K562 (cell line): Measurements from ENCODE around the gene WDR45. TPM values are rescaled to one million over a fixed set of nuclear protein-coding genes. Genes with fewer than 3 reads are reported as not detected.

Source experiments
- CHD2 ChIP-seq: IDR thresholded peaks from 2 replicates; pipeline ENCODE4 v1.6.1; 2011; ENCODE audit warnings: low read depth, low read length
- DPF2 ChIP-seq: fragments of 450-650 bp; IDR thresholded peaks from 2 replicates; pipeline ENCODE4 v1.6.1; 2016
- EWSR1 ChIP-seq: fragments of 450-650 bp; IDR thresholded peaks from 2 replicates; pipeline ENCODE4 v1.6.1; 2018; ENCODE audit warnings: borderline replicate concordance, mild to moderate bottlenecking, low read depth, moderate library complexity; ENCODE audit not compliant: partially characterized antibody
- FIP1L1 ChIP-seq: fragments of 200-400 bp; formaldehyde crosslinking; IDR thresholded peaks from 2 replicates; pipeline ENCODE4 v1.6.1; 2018; ENCODE audit warnings: mild to moderate bottlenecking, low read depth, low read length; ENCODE audit not compliant: poor library complexity, severe bottlenecking
- KAT7 ChIP-seq: sonication (generic); formaldehyde crosslinking; IDR thresholded peaks from 2 replicates; pipeline ENCODE4 v1.8.0; 2022; ENCODE audit warnings: missing genetic modification reagents, mild to moderate bottlenecking, borderline replicate concordance
- PHF20 ChIP-seq: fragments of 450-650 bp; IDR thresholded peaks from 2 replicates; pipeline ENCODE4 v1.6.1; 2018; ENCODE audit not compliant: partially characterized antibody
- SIX5 ChIP-seq, 2 experiments: IDR thresholded peaks; 2 replicates each; pipeline ENCODE4 v1.6.1; 2011; ENCODE audit warnings: low read length in 2 of 2, borderline replicate concordance in 1 of 2, low read depth in 1 of 2, mild to moderate bottlenecking in 1 of 2, moderate library complexity in 1 of 2; ENCODE audit not compliant: insufficient read depth in 1 of 2
- SREBF2 ChIP-seq: sonication (generic); formaldehyde crosslinking; IDR thresholded peaks from 2 replicates; pipeline ENCODE4 v1.4.0; 2020; ENCODE audit warnings: mild to moderate bottlenecking, missing genetic modification reagents
- TAF1 ChIP-seq: IDR thresholded peaks from 2 replicates; pipeline ENCODE4 v1.6.1; 2011; ENCODE audit warnings: mild to moderate bottlenecking, low read length, moderate library complexity; ENCODE audit not compliant: insufficient read depth, control insufficient read depth, severe bottlenecking; ENCODE audit errors: extremely low read depth
- polyA plus RNA-seq, 8 experiments: library from polyadenylated mRNA; depleted of rRNA in 4 of 8; stranded (reverse) in 5 of 8; unstranded in 3 of 8; fragments of >200 nt; fragmentation: Nextera tagmentation in 2 of 8; fragmentation: Illumina TruSeq in 1 of 8; extraction: Ambion mirVana in 2 of 8; extraction: Trizol in 1 of 8; gene quantifications; 2 replicates each; pipeline versions ENCODE4 v1.2.1 to v1.2.3, GENCODE V29; 2011 to 2014; ENCODE audit warnings: inconsistent platforms in 1 of 8, missing spikeins in 1 of 8
- total RNA-seq, 7 experiments: library from RNA; depleted of rRNA in 6 of 7; stranded (reverse); fragments of >200 nt in 6 of 7; fragmentation: Illumina TruSeq in 2 of 7; extraction: Trizol in 2 of 7; gene quantifications; 2 replicates each; pipeline versions ENCODE4 v1.2.1 to v1.2.3, GENCODE V29; 2011 to 2021; ENCODE audit warnings: low replicate concordance in 1 of 7
- TF ChIP-seq, protein P1 (sequence below): fragments of 450-650 bp; IDR thresholded peaks from 2 replicates; pipeline ENCODE4 v1.6.1; 2016
- TF ChIP-seq, protein P2 (sequence below): sonication (generic); formaldehyde crosslinking; IDR thresholded peaks from 2 replicates; pipeline ENCODE4 v1.8.1; 2023; ENCODE audit warnings: mild to moderate bottlenecking, missing genetic modification reagents
- TF ChIP-seq, protein P3 (sequence below): fragments of 450-650 bp; IDR thresholded peaks from 2 replicates; pipeline ENCODE4 v1.6.1; 2016; ENCODE audit warnings: low read depth
- TF ChIP-seq, protein P4 (sequence below): sonication (generic); IDR thresholded peaks from 2 replicates; pipeline ENCODE4 v1.6.1; 2016

WDR45 gene
- total and polyA plus RNA-seq, 9 of the 15 experiments (the other 6 are each of a cell fraction or from before 2014, with no cell fraction given) = 19.4 to 136 (median 59.7) TPM

DNA sequence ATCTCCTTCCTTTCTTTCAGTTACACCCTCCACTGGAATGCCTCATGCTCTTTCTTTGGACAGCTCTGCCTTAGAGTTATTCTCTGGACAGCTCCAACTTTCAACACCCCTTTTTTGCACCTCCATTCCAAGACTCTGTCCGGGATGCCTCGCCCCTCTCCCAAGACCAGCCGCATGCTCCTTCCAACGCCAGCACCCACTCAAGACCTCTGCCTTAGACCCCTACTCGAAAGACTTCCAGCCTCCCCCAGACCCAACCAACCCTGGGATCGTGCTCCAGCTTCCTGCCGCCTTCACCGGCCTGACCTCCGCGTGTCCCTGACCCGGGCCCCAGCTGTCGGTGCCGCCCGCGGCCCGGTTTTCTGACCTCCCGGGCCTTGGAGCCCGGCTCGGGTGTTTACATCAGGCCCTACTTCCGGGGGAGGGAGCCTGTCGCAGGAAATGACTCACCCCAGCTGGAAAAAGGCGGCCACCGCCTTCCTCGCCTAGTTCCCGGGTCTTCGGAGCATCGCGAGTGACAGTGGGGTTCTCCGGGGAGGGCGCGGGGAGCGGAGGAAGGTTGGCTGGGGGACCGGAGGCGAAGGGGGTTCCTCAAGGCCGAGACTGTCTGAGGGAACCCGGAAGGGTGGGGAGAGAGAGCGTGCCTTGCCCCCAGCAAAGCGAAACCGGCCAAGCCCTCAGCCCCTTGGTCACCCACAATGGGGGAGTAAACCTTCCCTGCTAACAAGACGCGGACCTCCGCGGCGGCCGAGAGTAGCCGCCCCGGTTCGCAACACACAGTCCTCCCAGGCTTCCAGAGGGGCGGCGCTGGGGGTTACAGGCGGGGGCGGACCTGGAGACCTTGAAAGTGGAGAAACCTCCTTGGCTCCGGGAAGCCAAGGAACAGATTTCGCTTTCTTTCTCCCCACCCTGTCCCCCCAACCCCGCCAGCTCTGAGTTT lies at the start of gene WDR45 (continued):
- no peak for TF ChIP-seq SIX5 (IDR thresholded peaks at IDR 0.05; ENCODE audit: borderline replicate concordance in 1 of 2, insufficient read depth in 1 of 2, low read depth in 1 of 2, low read length in 2 of 2)
- TF ChIP-seq, protein P1, sequence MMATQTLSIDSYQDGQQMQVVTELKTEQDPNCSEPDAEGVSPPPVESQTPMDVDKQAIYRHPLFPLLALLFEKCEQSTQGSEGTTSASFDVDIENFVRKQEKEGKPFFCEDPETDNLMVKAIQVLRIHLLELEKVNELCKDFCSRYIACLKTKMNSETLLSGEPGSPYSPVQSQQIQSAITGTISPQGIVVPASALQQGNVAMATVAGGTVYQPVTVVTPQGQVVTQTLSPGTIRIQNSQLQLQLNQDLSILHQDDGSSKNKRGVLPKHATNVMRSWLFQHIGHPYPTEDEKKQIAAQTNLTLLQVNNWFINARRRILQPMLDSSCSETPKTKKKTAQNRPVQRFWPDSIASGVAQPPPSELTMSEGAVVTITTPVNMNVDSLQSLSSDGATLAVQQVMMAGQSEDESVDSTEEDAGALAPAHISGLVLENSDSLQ = peak; percentile 62
- TF ChIP-seq, protein P2, sequence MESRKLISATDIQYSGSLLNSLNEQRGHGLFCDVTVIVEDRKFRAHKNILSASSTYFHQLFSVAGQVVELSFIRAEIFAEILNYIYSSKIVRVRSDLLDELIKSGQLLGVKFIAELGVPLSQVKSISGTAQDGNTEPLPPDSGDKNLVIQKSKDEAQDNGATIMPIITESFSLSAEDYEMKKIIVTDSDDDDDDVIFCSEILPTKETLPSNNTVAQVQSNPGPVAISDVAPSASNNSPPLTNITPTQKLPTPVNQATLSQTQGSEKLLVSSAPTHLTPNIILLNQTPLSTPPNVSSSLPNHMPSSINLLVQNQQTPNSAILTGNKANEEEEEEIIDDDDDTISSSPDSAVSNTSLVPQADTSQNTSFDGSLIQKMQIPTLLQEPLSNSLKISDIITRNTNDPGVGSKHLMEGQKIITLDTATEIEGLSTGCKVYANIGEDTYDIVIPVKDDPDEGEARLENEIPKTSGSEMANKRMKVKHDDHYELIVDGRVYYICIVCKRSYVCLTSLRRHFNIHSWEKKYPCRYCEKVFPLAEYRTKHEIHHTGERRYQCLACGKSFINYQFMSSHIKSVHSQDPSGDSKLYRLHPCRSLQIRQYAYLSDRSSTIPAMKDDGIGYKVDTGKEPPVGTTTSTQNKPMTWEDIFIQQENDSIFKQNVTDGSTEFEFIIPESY (CRISPR knock-in tag) = no peak
- TF ChIP-seq, protein P3, sequence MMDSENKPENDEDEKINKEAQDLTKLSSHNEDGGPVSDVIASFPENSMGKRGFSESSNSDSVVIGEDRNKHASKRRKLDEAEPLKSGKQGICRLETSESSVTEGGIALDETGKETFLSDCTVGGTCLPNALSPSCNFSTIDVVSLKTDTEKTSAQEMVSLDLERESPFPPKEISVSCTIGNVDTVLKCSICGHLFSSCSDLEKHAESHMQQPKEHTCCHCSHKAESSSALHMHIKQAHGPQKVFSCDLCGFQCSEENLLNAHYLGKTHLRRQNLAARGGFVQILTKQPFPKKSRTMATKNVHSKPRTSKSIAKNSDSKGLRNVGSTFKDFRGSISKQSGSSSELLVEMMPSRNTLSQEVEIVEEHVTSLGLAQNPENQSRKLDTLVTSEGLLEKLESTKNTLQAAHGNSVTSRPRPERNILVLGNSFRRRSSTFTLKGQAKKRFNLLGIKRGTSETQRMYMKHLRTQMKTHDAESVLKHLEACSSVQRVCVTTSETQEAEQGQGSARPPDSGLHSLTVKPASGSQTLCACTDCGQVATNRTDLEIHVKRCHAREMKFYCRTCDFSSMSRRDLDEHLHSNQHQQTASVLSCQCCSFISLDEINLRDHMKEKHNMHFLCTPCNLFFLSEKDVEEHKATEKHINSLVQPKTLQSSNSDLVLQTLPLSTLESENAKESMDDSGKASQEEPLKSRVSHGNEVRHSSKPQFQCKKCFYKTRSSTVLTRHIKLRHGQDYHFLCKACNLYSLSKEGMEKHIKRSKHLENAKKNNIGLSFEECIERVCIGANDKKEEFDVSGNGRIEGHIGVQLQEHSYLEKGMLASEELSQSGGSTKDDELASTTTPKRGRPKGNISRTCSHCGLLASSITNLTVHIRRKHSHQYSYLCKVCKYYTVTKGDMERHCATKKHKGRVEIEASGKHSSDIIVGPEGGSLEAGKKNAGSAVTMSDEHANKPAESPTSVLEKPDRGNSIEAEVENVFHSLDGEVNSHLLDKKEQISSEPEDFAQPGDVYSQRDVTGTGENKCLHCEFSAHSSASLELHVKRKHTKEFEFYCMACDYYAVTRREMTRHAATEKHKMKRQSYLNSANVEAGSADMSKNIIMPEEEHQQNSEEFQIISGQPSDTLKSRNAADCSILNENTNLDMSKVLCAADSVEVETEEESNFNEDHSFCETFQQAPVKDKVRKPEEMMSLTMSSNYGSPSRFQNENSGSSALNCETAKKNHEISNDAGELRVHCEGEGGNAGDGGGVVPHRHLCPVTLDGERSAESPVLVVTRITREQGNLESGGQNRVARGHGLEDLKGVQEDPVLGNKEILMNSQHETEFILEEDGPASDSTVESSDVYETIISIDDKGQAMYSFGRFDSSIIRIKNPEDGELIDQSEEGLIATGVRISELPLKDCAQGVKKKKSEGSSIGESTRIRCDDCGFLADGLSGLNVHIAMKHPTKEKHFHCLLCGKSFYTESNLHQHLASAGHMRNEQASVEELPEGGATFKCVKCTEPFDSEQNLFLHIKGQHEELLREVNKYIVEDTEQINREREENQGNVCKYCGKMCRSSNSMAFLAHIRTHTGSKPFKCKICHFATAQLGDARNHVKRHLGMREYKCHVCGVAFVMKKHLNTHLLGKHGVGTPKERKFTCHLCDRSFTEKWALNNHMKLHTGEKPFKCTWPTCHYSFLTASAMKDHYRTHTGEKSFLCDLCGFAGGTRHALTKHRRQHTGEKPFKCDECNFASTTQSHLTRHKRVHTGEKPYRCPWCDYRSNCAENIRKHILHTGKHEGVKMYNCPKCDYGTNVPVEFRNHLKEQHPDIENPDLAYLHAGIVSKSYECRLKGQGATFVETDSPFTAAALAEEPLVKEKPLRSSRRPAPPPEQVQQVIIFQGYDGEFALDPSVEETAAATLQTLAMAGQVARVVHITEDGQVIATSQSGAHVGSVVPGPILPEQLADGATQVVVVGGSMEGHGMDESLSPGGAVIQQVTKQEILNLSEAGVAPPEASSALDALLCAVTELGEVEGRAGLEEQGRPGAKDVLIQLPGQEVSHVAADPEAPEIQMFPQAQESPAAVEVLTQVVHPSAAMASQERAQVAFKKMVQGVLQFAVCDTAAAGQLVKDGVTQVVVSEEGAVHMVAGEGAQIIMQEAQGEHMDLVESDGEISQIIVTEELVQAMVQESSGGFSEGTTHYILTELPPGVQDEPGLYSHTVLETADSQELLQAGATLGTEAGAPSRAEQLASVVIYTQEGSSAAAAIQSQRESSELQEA = no peak
- TF ChIP-seq TAF1 = peak; percentile 71
- TF ChIP-seq CHD2 = peak; percentile 80
- no peak for TF ChIP-seq SREBF2
- peak; percentile 40; the same call in 1 of the 2 replicates for TF ChIP-seq DPF2
- peak; percentile 87 for TF ChIP-seq PHF20
- no peak for TF ChIP-seq EWSR1
- no peak for TF ChIP-seq KAT7
- TF ChIP-seq, protein P4, sequence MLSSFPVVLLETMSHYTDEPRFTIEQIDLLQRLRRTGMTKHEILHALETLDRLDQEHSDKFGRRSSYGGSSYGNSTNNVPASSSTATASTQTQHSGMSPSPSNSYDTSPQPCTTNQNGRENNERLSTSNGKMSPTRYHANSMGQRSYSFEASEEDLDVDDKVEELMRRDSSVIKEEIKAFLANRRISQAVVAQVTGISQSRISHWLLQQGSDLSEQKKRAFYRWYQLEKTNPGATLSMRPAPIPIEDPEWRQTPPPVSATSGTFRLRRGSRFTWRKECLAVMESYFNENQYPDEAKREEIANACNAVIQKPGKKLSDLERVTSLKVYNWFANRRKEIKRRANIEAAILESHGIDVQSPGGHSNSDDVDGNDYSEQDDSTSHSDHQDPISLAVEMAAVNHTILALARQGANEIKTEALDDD = no peak
- TF ChIP-seq FIP1L1 = peak; percentile 33
